Stimulated activated CD8-positive, alpha-beta memory T cell treated with anti-CD3 and anti-CD28 coated beads, Interleukin-7, amount 100 ng/mL, for 1 hour (primary cell): ENCODE results near the gene DQX1.

Source experiments
- DNase-seq, 2 donors: peaks; one replicate each; pipeline ENCODE4 v3.0.0-alpha.2; 2020; ENCODE audit warnings: low read depth in 2 of 2

Gene DQX1

GRCh38 chr2:74554820-74555531 lies 28.9 kb upstream of the DQX1 start:
- no peak for DNase-seq

DNA sequence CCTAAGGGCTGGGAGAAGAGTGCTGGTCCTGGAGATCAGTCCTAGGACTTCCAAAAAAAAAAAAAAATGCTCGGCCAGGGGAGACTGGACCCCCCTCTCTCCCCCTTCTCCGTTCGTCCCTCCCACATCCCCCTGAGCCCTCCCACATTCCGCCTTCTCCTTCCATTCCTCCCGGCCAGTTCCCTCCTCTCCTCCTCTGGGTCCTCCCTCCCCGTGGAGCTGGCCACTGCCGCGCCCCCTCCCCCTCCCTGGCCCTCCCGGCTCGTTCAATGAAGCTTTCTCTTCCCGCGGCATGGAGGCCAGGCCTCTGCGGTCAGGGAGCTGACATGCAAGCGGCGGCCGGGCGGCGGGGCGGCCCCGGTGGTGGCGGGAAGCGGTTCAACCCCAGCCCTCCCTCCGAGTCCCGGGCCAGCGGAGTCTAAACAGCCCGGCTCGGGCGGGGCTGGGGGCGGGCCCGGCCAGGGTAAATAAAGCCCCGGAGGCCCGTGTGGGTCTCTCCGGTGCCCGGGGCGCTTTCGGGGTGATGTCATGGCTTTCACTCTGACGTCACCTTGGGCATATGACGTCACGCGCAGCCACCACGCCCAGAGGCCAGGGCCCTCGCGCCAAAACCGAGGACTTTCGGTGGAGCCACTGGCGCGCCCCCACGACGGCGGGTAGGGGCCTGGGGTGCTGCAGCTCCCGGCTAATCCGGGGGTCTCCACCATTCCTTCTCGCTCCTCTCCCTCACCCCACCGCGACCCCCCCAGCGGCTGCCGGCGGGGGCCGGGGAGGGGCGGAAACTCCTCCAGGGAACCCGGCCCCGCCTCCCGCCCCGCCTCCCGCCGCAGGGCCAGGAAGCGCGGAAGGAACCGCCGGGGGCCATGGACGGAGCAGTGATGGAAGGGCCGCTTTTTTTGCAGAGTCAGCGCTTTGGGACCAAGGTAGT lies 28.1 kb upstream of the DQX1 start, which contains the start of the genes DOK1 and LOXL3:
DOK1 (plus strand) TSS at position 829 of the 928 bp plus-strand sequence; CDS start at position 864, 35 bp downstream.
LOXL3 (minus strand) TSS at position 51 of the 928 bp plus-strand sequence. CDS start 1,308 bp downstream, outside the sequence.
- peak; percentile 59 to 67 for DNase-seq

DNA sequence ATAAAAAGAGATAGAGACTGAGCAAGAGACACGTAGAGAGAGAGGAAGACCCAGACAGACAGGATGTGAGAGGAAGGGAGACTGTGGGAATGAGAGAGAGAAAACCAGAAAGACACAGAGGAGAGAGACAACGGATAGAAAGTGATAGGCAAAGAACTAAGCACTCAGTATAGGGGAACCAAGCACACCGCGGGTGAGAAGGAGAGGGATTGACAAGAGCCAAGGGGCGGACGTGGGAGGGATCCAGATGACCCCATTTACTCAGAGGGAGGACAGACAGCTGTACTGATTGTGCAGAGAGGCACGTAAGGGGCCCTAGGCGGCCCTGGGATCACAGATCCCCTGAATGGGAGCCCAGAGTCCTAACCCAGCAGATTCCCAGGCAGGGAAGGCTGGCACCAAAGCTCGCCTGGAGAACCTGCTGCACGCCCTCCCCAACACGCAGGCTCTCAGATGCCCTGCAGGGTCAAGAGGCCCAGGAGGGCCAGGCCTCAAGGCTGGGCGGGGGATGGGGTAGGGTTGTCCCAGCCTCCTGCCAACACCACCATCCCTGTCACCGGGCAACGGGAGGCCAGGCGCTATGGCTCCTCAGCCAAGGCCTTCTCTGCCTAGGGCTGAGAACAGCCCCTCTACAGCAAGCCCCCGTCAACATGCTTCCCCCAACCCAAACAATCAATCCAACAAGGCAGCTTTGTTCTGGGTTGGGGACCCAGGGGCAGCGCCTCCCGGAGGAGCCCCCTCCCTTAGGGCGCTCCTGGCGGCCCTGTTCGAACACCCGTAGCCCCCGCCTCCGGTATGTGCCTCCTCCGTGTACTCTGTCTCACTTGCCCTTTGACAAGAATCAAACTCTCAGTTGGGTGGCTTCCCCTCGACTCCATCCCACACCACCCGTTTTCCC lies 27.1 kb upstream of the DQX1 start:
- no peak for DNase-seq

DNA sequence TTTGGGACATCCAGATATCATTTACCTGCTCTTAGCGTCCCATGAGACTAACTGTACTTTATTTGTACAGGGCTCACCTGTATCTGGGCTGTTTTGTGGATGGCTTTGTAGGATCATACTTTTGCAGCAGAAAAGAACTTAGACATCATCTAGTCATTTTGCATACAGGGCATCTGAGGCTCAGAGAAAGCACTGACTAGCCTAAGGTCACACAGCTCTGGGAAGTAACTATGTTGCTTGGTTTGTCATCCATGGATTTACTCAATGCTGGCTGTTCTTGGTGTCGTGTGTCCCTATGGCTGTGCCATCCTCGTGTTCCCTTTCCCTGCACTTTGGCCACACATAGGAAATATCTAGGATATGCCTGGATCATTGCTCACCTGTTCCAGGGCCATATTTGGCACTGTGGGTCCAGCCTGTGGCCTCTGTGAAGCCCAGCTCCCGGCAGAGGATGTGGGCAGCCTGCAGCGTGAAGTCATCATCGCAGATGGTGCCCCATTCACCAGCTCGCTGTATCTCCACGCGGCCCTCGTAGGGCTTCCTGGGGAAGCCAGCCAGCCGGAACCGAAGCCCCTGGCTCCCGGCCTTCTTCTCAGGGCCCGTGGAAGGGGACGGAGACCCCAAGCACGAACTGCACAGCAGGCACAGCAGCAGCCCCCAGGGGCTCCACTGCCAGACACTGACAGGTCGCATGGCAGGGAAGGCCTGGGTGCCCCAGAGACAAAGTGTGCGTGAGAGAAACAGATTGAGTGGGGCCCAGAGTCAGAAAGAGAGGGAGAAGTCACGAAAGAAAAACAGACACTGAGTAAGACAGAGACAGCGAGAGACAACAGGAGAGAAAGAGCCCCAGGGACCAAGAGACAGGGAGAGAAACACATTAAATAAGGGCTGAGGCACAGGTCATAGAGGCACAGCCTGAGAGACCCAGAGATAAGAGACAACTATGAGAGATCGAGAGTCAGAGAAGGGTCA lies 26.2 kb upstream of the DQX1 start:
- DNase-seq, result no peak

DNA sequence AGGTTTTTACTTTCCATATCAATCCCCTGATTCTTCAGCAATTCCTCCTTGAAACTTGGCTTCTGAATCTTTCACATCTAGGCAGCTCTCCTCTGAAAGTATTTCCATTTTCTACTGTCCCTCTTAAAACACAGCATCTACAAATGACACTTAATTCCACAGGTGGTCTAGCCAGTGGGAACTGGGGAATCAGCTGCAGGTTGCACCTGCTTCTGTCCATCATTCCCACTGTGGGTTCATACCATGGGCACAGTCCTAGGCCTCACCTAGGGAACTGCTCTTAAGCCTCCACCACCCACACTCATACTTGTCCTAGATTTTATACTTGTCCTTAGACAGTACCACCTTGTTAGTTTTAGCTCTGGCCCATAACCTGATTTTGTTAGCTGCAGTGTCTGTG lies 25.5 kb upstream of the DQX1 start:
- DNase-seq, result no peak

DNA sequence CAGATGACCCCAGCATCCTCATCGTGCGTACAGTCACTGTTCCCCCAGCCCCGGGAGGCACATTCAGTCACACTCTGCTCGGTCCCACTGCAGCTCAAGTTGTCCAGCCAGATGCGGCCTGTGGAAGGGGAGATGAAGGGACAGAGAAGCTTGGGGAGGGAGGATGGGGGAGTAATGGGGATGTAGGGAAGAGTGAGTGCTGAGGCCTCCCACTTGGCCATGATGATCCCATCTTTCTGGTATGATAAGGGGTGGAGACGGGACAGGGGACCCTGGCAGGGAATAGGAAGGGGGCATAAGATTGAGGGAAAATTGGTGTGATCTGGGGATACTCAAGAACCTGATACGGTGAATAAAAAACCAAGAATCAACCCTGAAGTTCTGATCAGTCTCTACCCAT lies 24.2 kb upstream of the DQX1 start:
- DNase-seq, result no peak

DNA sequence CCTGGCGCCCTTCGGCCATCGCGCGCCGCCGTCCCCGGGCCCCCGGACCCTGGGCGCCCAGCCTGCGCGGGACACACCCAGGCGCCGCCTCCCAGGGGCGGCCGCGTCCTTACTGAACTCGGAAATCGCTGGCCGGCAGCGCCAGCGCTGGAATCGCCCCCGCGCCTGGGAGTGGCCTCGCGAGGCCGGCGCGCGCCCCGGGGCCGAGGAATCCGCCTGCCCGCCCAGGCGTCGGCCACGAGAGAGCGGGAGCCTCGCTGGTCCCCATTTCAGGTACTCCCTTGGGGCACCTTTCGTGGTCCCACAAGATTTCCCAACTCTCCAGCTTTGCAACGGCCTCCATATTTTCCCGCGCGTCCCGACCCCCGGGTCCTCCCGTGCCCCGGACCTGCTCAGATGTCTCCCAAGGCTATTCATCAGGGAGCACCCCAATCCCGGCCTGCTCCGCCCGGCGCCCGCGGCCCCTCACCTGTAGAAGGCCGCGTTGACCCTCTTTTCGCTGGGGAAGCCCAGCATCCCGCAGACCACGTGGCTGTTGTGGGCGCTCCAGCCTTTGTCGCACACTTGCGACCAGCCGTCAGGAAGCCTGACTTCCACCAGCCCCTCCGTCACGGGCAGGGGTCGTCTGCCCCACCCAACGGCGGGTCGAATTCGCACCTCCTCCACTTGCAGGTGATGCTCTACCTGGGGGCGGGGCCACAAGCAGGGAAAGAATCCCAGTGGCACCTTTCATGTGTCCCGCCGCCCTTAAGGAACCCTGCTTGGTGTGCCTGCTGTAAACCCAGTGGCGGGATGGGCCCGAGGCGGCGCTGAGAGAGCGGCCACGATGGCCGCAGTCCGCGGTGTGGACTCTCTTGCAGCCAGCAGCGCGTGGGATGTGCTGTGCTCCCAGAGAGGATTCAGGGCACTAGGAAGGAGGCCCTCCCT lies 23.1 kb upstream of the DQX1 start:
- DNase-seq, result no peak

DNA sequence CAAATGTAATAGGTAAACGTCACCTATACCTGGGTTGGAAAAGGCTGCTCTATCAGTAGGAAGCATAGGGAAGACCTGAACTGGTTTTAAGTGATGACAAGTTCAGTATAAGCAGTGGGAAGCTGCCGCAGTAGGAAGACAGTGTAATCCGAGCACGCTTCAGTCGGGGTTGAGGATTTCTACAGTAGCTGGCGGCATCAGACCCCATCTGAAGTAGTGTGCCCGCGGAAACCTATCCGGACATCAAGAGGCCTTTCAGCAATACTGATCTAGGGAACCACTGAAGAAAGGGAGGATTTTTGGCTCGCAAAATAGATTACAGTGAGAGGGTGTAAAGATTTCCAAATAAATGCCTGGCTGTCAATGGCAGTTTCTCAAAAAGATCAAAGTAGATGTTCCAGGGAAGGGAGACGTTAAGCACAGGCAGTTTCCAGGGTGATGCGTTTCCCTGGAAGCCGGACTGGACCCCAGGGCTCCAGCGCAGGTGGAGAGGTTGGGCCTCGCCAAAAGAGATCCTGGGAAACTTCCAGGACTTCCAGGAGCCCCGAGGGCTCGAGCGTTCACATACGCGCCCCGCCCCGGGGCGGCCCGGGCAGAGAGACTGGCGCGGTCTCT lies 22.4 kb upstream of the DQX1 start:
- DNase-seq, result no peak

DNA sequence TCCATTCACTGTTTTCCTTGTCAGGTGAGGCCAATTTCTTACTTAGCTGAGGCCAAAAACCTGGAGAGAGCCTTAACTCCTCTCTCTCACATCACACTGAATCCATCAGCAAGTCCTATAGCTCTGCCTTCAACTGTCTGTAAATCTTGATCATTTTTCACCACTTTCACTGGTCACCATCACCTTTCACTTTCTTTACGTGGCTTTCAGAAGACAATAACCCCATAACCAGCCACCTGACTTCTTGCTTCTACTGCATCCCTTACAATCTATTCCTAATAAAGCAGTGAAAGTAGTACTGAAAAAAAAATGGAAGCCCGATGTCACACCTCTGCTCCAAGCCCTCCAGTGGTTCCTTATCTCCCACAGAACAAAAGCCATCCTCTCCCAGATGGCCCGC lies 20.0 kb upstream of the DQX1 start:
- no peak for DNase-seq

DNA sequence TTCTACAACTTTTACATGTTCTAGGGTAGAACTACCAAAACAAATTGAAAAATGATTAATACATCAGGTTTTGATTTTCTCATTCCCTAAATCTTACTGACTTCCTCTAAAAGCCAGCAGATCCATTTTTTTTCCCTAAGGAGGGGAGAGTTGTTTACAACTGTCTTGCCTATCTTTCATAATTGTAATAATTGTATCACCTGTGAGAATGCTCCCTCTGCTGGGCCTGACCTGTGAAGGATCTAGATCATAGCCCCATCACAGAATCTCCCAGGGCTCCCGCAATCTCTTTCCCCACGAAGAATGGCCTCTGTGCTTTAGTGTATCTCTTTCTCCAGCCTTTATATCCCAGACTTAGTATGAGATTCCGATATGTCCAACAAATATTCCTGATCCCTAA lies 18.6 kb upstream of the DQX1 start:
- DNase-seq, result no peak

GRCh38 chr2:74542978-74543377 lies 16.9 kb upstream of the DQX1 start:
- DNase-seq, result no peak

DNA sequence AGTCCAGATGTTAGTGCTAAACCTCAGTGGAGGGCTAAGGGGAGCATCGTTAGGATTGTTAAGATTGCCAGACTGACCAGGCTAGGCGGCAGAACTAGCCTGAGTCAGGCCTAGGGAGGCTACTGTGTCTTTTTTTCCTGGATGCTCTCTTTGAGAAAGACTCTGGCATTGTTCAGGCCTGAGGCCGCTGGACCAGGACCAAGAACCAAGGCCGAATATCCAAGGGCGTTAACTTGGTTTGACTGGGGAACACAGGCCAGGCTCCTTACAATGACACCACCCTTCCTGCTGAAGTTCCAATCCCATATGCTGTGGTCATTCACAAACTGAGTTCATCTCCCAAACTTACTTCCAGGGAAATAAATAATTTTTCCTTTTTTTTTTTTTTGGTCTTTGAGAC lies 14.3 kb upstream of the DQX1 start:
- no peak for DNase-seq

GRCh38 chr2:74538881-74539339 lies 12.9 kb upstream of the DQX1 start:
- no peak for DNase-seq

- no peak for DNase-seq
These were observed 11.1 kb upstream of the DQX1 start for GRCh38 chr2:74537140-74537539.

DNA sequence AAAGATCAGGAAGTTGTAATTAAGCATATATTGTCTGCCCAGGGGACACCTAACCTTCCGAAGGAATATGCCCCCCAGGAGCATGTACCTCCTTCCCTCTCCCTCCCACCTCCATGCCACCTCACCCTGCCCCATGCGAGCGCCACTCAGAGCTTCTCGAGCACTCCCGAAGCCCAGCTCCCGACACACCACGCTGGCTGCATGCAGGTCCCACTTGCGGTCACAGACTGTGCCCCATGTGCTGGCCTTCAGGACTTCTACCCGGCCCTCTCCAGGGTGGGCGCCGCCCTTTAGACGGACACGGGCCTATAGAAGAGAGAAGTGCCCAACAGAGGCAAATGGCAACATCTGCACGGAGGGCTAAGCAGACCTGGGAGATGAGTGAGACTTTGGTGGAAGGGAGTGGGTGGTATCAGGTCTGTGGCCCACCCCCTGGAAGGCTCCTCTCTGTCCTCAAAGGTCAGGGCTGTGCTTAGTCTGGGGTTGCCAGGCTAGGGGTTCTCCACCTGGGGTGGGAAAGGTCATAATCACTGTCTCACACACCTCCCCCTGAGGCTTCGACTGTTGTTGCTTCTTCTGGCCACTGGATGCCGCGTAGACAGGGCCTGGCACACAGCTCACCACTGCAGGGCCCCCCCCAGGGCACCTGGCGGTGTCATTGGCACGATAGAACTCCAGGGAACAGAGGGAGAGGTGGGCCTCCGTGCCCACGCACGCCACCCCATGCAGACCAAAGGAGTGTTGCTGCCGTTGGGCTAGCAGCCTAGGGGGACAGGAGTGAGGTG lies 10.3 kb upstream of the DQX1 start:
- DNase-seq, result no peak

DNA sequence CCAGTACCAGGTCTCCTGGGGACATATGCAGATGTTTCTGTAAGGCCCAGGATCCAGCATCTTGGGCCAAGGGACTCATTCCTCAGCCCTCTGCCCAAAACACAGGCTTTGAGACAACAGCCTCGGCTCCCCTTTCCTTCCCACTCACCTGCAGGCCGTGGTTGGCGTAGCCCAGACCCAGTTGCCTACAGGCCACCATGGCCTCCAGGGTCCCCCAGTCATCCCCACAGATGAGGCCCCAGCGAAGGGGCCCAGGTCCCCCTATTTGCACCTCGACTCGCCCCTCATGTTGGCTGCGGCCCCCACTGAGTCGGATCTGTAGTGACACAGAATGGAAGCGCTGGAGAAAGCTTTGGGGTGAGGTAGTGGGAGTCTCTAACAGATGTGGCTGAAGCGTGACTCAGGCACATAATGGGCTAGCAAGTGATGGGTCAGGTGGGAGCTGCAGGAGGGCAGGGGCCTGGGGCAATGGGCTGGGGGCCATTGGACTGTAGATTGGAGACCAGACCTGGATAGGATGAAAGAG lies 9.5 kb upstream of the DQX1 start:
- no peak for DNase-seq

- no peak for DNase-seq
These were observed 8.4 kb upstream of the DQX1 start for GRCh38 chr2:74534411-74534810.

DNA sequence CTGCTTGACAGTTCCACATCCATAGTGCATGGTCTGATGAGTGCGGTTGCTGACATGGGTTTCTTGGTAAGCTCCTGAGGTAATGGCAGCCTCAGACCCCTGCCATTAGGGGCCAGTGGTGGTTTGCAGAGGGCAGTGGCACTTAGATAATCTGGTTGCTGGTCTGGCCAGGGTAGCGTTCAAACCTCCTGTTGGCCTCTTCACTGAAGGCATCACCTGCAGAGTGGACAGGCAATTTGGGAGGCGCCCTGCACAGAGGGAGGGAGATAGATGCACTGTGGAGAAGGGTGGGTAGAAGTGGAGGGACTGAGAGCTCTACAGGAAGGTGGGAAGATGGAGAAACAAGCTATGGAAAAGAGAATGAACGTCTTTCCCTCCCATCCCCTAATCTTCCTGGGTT lies 7.4 kb upstream of the DQX1 start:
- DNase-seq, result no peak
